ENCODE results near the gene CACNA2D2. TPM values are rescaled to one million over a fixed set of nuclear protein-coding genes. Genes with fewer than 3 reads are reported as not detected.

The CACNA2D2 gene
- total and polyA plus RNA-seq, 2 of the 13 experiments (the other 11 are each of a cell fraction or from before 2014, with no cell fraction given): not detected

- no peak for TF ChIP-seq PCBP1 (IDR thresholded peaks at IDR 0.05; ENCODE audit: borderline replicate concordance, low read depth, low read length)
- TF ChIP-seq ZNF34 (CRISPR knock-in tag; IDR thresholded peaks at IDR 0.05; ENCODE audit: borderline replicate concordance): no peak
- TF ChIP-seq ZNF382 (CRISPR knock-in tag; IDR thresholded peaks at IDR 0.05; ENCODE audit: borderline replicate concordance): no peak
- TF ChIP-seq NPAS2 (CRISPR knock-in tag; IDR thresholded peaks at IDR 0.05; ENCODE audit: borderline replicate concordance): no peak
- no peak for TF ChIP-seq GPBP1L1 (CRISPR knock-in tag; IDR thresholded peaks at IDR 0.05)
- TF ChIP-seq ZNF280B (CRISPR knock-in tag; IDR thresholded peaks at IDR 0.05; ENCODE audit: borderline replicate concordance): 0 out of 2 replicates have a peak, but pooled peaks have one; percentile 40
- TF ChIP-seq ESRRA (CRISPR knock-in tag; IDR thresholded peaks at IDR 0.05; ENCODE audit: low read depth): no peak
- no peak for TF ChIP-seq ZNF275 (CRISPR knock-in tag; IDR thresholded peaks at IDR 0.05; ENCODE audit: borderline replicate concordance)
- peak; percentile 19; the same call in 1 of the 2 replicates for TF ChIP-seq ZFY (CRISPR knock-in tag; IDR thresholded peaks at IDR 0.05)
- TF ChIP-seq ZNF687 (CRISPR knock-in tag; IDR thresholded peaks at IDR 0.05): peak; percentile 57
- TF ChIP-seq RARA (CRISPR knock-in tag; IDR thresholded peaks at IDR 0.05): no peak
- no peak for TF ChIP-seq ZNF383 (CRISPR knock-in tag; IDR thresholded peaks at IDR 0.05; ENCODE audit: borderline replicate concordance)
- no peak for TF ChIP-seq ZNF234 (CRISPR knock-in tag; conservative IDR thresholded peaks at IDR 0.05)
- TF ChIP-seq PAX8 (CRISPR knock-in tag; IDR thresholded peaks at IDR 0.05; ENCODE audit: borderline replicate concordance): no peak
- TF ChIP-seq JUND (CRISPR knock-in tag; IDR thresholded peaks at IDR 0.05): no peak
- TF ChIP-seq ETS1 (CRISPR knock-in tag; IDR thresholded peaks at IDR 0.05): no peak
- TF ChIP-seq GTF2F1 (IDR thresholded peaks at IDR 0.05; ENCODE audit: low read length): no peak
- no peak for TF ChIP-seq CREBL2 (CRISPR knock-in tag; IDR thresholded peaks at IDR 0.05; ENCODE audit: borderline replicate concordance)
- peak; percentile 35; the same call in 1 of the 2 replicates for TF ChIP-seq ZNF598 (CRISPR knock-in tag; IDR thresholded peaks at IDR 0.05; ENCODE audit: borderline replicate concordance)
These were observed 183.4 kb downstream of the CACNA2D2 start (continued) for GRCh38 chr3:50319894-50320625.

Measured in HepG2 (cell line).